Suprapubic skin (tissue), 3 donors: ENCODE data around the gene UNC119B.

ENCODE experiments used
- CTCF ChIP-seq, 2 donors: fragments of 200-600 bp in 1 of 2; fragments of 450-650 bp in 1 of 2; sonication (generic) in 1 of 2; IDR thresholded peaks; one replicate each; pipeline ENCODE4 v1.5.1; 2016 to 2019; ENCODE audit warnings: antibody characterized with exemption in 2 of 2, mild to moderate bottlenecking in 1 of 2, moderate library complexity in 1 of 2
- POLR2A ChIP-seq, 2 donors: fragments of 450-650 bp; IDR thresholded peaks; one replicate each; pipeline ENCODE4 v1.6.1; 2017; ENCODE audit warnings: antibody characterized with exemption in 2 of 2, mild to moderate bottlenecking in 2 of 2, moderate library complexity in 2 of 2

GRCh38 chr12:120666571-120667390 lies 43.5 kb upstream of the UNC119B start:
- TF ChIP-seq CTCF (IDR thresholded peaks at IDR 0.05) (no peak), POLR2A (IDR thresholded peaks at IDR 0.05) (no peak)
